Hepatocyte (in vitro differentiated cells): ENCODE results near the gene PHF23. TPM values are rescaled to one million over a fixed set of nuclear protein-coding genes. Genes with fewer than 3 reads are reported as not detected.
A peak's percentile ranks its signal among the peaks of the same experiment; 100 is the strongest.

Experiments used
- DNase-seq: peaks from one replicate; pipeline ENCODE4 v3.0.0-alpha.2; 2016; ENCODE audit warnings: low spot score
- H2AFZ ChIP-seq: fragments of 200-600 bp; sonication (generic); 2 replicates; pipeline ENCODE4 v1.6.0; 2016; ENCODE audit warnings: antibody characterized with exemption, mild to moderate bottlenecking
- H3K27ac ChIP-seq: fragments of 200-600 bp; sonication (generic); 2 replicates; pipeline ENCODE4 v1.5.1; 2016; ENCODE audit warnings: mild to moderate bottlenecking
- H3K27me3 ChIP-seq: fragments of 200-600 bp; sonication (generic); 2 replicates; pipeline ENCODE4 v1.6.1; 2016
- H3K36me3 ChIP-seq: fragments of 200-600 bp; sonication (generic); replicated peaks from 2 replicates; pipeline ENCODE4 v1.5.1; 2016; ENCODE audit warnings: low read depth; ENCODE audit not compliant: insufficient read depth
- H3K4me1 ChIP-seq: fragments of 200-600 bp; sonication (generic); 2 replicates; pipeline ENCODE4 v1.5.1; 2016; ENCODE audit warnings: mild to moderate bottlenecking, moderate library complexity; ENCODE audit not compliant: insufficient read depth
- H3K4me2 ChIP-seq: fragments of 200-600 bp; sonication (generic); 2 replicates; pipeline ENCODE4 v1.6.0; 2016
- H3K4me3 ChIP-seq: fragments of 200-600 bp; sonication (generic); 2 replicates; pipeline ENCODE4 v1.5.1; 2016; ENCODE audit warnings: mild to moderate bottlenecking
- H3K79me2 ChIP-seq: fragments of 200-600 bp; sonication (generic); 2 replicates; pipeline ENCODE4 v1.6.0; 2017; ENCODE audit warnings: mild to moderate bottlenecking
- H3K9me2 ChIP-seq: fragments of 200-600 bp; sonication (generic); replicated peaks from 2 replicates; pipeline ENCODE4 v1.6.0; 2017; ENCODE audit warnings: mild to moderate bottlenecking; ENCODE audit not compliant: insufficient read depth
- H3K9me3 ChIP-seq: fragments of 200-600 bp; sonication (generic); 2 replicates; pipeline ENCODE4 v1.5.1; 2016; ENCODE audit warnings: low read depth, mild to moderate bottlenecking
- H4K20me1 ChIP-seq: fragments of 200-600 bp; sonication (generic); 2 replicates; pipeline ENCODE4 v1.6.0; 2016; ENCODE audit warnings: mild to moderate bottlenecking; ENCODE audit not compliant: insufficient read depth, poor library complexity, severe bottlenecking
- CTCF ChIP-seq: fragments of 200-600 bp; sonication (generic); IDR thresholded peaks from 2 replicates; pipeline ENCODE4 v1.5.1; 2016; ENCODE audit warnings: antibody characterized with exemption, mild to moderate bottlenecking; ENCODE audit not compliant: poor library complexity
- EZH2 ChIP-seq: fragments of 200-600 bp; sonication (generic); IDR thresholded peaks from 2 replicates; pipeline ENCODE4 v1.6.1; 2016; ENCODE audit warnings: antibody characterized with exemption, mild to moderate bottlenecking, borderline replicate concordance
- EZH2phosphoT487 ChIP-seq: fragments of 200-600 bp; sonication (generic); IDR thresholded peaks from one replicate; pipeline ENCODE4 v1.6.1; 2018; ENCODE audit warnings: antibody characterized with exemption, mild to moderate bottlenecking, low read depth, moderate library complexity; ENCODE audit not compliant: unreplicated experiment, severe bottlenecking
- WGBS: methylation state at CpG from one replicate; pipeline ENCODE4 v1.1.6; 2016; ENCODE audit warnings: low lambda C conversion rate; ENCODE audit errors: missing lambda C conversion rate; 5-methylcytosine and 5-hydroxymethylcytosine counted together
- polyA plus RNA-seq: library from polyadenylated mRNA; unstranded; fragments of >200 nt; fragmentation: Nextera tagmentation; extraction: Ambion mirVana; gene quantifications from 2 replicates; pipeline ENCODE4 v1.2.1, GENCODE V29; 2016
- total RNA-seq: library from RNA; depleted of rRNA; stranded (reverse); fragments of >200 nt; gene quantifications from 2 replicates; pipeline ENCODE4 v1.2.3, GENCODE V29; 2014

PHF23 gene
- total and polyA plus RNA-seq, 2 experiments from 2014 or later = 53.9 to 78.6 TPM

GRCh38 chr17:7222093-7222971, 16.9 kb downstream of the PHF23 start:
- H3K4me2 ChIP-seq = no peak overlapping the region
- H3K4me3 ChIP-seq = no peak overlapping the region
- no peak overlapping the region for H2AFZ ChIP-seq
- H3K9me2 ChIP-seq = no peaks in the 10 kb centered on the region
- no peaks in the 10 kb centered on the region for H3K36me3 ChIP-seq
- no peaks in the 10 kb centered on the region for H4K20me1 ChIP-seq
- DNase-seq = no peak
- H3K79me2 ChIP-seq = peaks cover 34% of the 10 kb centered on the region
- peaks cover 31% of the 10 kb centered on the region for H3K4me1 ChIP-seq
- no peaks in the 10 kb centered on the region for H3K27me3 ChIP-seq
- no peaks in the 10 kb centered on the region for H3K9me3 ChIP-seq
- WGBS = 92% methylated on average over 15 of the region's 15 CpGs
- H3K27ac ChIP-seq = no peak overlapping the region
- no peak for TF ChIP-seq EZH2phosphoT487
- no peak for TF ChIP-seq CTCF
- no peak for TF ChIP-seq EZH2

GRCh38 chr17:7221278-7222092, 17.8 kb downstream of the PHF23 start:
- TF ChIP-seq CTCF (no peak), EZH2phosphoT487 (no peak), EZH2 (no peak)
- Histone ChIP-seq H3K36me3 (no peaks in the 10 kb centered on the region), H3K4me3 (no peak overlapping the region), H3K79me2 (peaks cover 38% of the 10 kb centered on the region), H4K20me1 (no peaks in the 10 kb centered on the region), H3K4me1 (peaks cover 31% of the 10 kb centered on the region), H3K4me2 (peak overlapping the region; percentile 80), H3K9me3 (no peaks in the 10 kb centered on the region), H2AFZ (no peak overlapping the region), H3K9me2 (no peaks in the 10 kb centered on the region), H3K27ac (peak overlapping the region; percentile 99), H3K27me3 (no peaks in the 10 kb centered on the region)
- 90% methylated on average over 10 of the region's 10 CpGs for WGBS
- DNase-seq = no peak

GRCh38 chr17:7220593-7221277, 18.5 kb downstream of the PHF23 start:
- H3K9me3 ChIP-seq = no peaks in the 10 kb centered on the region
- no peak overlapping the region for H2AFZ ChIP-seq
- no peaks in the 10 kb centered on the region for H3K9me2 ChIP-seq
- H3K4me2 ChIP-seq = peak overlapping the region; percentile 80
- no peaks in the 10 kb centered on the region for H4K20me1 ChIP-seq
- TF ChIP-seq CTCF (peak; percentile 45), EZH2 (no peak), EZH2phosphoT487 (no peak)
- H3K27me3 ChIP-seq = no peaks in the 10 kb centered on the region
- peak overlapping the region; percentile 99 for H3K27ac ChIP-seq
- H3K4me3 ChIP-seq = peak overlapping the region; percentile 47
- peaks cover 38% of the 10 kb centered on the region for H3K79me2 ChIP-seq
- H3K4me1 ChIP-seq = peaks cover 32% of the 10 kb centered on the region
- 41% methylated on average over 11 of the region's 11 CpGs for WGBS
- H3K36me3 ChIP-seq = no peaks in the 10 kb centered on the region
- DNase-seq = peak; percentile 77
